CD4-positive, alpha-beta T cell treated with Interleukin-15 for 1 hour (primary cell): ENCODE data around the gene HACD2.

Source experiments
- DNase-seq: peaks from one replicate; pipeline ENCODE4 v3.0.0-alpha.2; 2020

Gene HACD2

GRCh38 chr3:123568034-123568433, 16.8 kb downstream of the HACD2 start:
- DNase-seq, result no peak

- no peak for DNase-seq
Measured at GRCh38 chr3:123564056-123564455, 20.8 kb downstream of the HACD2 start.

GRCh38 chr3:123562547-123562946, 22.3 kb downstream of the HACD2 start:
- no peak for DNase-seq

GRCh38 chr3:123561188-123561587, 23.7 kb downstream of the HACD2 start:
- no peak for DNase-seq

GRCh38 chr3:123559040-123559861, 25.6 kb downstream of the HACD2 start:
- DNase-seq, result no peak

- DNase-seq, result no peak
Measured at GRCh38 chr3:123553536-123553935, 31.3 kb downstream of the HACD2 start.

GRCh38 chr3:123552768-123553167, 32.1 kb downstream of the HACD2 start:
- no peak for DNase-seq

GRCh38 chr3:123552095-123552714, 32.6 kb downstream of the HACD2 start:
- no peak for DNase-seq

- no peak for DNase-seq
Measured at GRCh38 chr3:123547881-123548519, 36.9 kb downstream of the HACD2 start.

- no peak for DNase-seq
Measured at GRCh38 chr3:123546133-123546755, 38.6 kb downstream of the HACD2 start.

GRCh38 chr3:123543950-123544349, 40.9 kb downstream of the HACD2 start:
- no peak for DNase-seq

GRCh38 chr3:123540285-123540684, 44.6 kb downstream of the HACD2 start:
- DNase-seq, result no peak

- DNase-seq, result no peak
Measured at GRCh38 chr3:123536153-123536895, 48.5 kb downstream of the HACD2 start.

GRCh38 chr3:123535580-123535979, 49.3 kb downstream of the HACD2 start:
- DNase-seq, result no peak

- DNase-seq, result no peak
Measured at GRCh38 chr3:123534264-123534663, 50.6 kb downstream of the HACD2 start.

GRCh38 chr3:123533554-123534159, 51.2 kb downstream of the HACD2 start:
- no peak for DNase-seq

GRCh38 chr3:123528130-123528529, 56.7 kb downstream of the HACD2 start:
- no peak for DNase-seq

GRCh38 chr3:123527046-123527445, 57.8 kb downstream of the HACD2 start:
- DNase-seq, result no peak

GRCh38 chr3:123526474-123526873, 58.4 kb downstream of the HACD2 start:
- DNase-seq, result no peak

GRCh38 chr3:123525433-123525832, 59.4 kb downstream of the HACD2 start:
- DNase-seq, result no peak

GRCh38 chr3:123524981-123525380, 59.9 kb downstream of the HACD2 start:
- no peak for DNase-seq

- DNase-seq, result no peak
Measured at GRCh38 chr3:123523023-123523412, 61.8 kb downstream of the HACD2 start.
